ENCODE measurements around the gene PTPN3. TPM values are rescaled to one million over a fixed set of nuclear protein-coding genes. Genes with fewer than 3 reads are reported as not detected.

The PTPN3 gene
- polyA plus RNA-seq, 1 donor (not counting 4 experiments of a cell fraction or from before 2014, with no cell fraction given), result 19.9 TPM

DNA sequence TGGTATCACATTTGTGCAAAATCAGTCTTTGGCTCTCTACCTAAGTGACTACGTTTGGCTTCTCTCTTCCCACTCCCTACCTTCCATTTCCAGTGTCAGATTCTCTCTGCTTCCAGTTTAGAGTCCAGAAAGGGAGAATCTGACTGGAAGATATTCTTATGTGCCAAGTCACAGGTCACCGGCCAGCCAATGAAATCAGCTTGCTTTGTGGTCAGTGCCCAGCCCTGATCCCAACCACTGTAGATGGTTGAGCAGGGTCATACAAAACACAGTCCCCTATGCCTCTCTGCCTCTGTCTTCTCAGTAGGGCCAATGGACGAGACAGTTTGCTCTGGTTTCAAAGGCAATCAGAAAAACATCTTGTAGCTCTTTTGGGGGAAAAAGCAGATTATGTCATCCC lies 161.7 kb downstream of the PTPN3 start:
- no peaks in the 10 kb centered on the region for H3K9me1 ChIP-seq (ENCODE audit: control insufficient read depth, extremely low read depth, insufficient read depth, low read length)
- no peaks in the 10 kb centered on the region for H3K79me2 ChIP-seq (ENCODE audit: control insufficient read depth, insufficient read depth, low read length)
- H3K36me3 ChIP-seq (ENCODE audit: control insufficient read depth in 2 of 2, extremely low read depth in 1 of 2, insufficient read depth in 2 of 2, low read length in 2 of 2), result no peaks in the 10 kb centered on the region
- H3K27ac ChIP-seq (ENCODE audit: control insufficient read depth, insufficient read depth, low read length), result no peak overlapping the region
- dilution Hi-C loops (cut with MboI; ENCODE audit: extremely low pct_ligation_motif_present, low sequenced_read_pairs), result no loop called here
- H3K9me3 ChIP-seq (ENCODE audit: control insufficient read depth, low read depth, low read length), result no peaks in the 10 kb centered on the region
- DNase-seq (ENCODE audit: low read depth, low spot score) (no peak), FAIRE-seq (no peak)
- peaks cover 7% of the 10 kb centered on the region for H3K4me1 ChIP-seq (ENCODE audit: control insufficient read depth, extremely low read depth, insufficient read depth, low read length)
- H3K27me3 ChIP-seq (ENCODE audit: control insufficient read depth, extremely low read depth, insufficient read depth, low read length), result no peaks in the 10 kb centered on the region
- H3K4me3 ChIP-seq (ENCODE audit: control insufficient read depth in 2 of 3, extremely low read depth in 1 of 3, insufficient read depth in 2 of 3, low read depth in 1 of 3, low read length in 3 of 3), result no peak overlapping the region
- H3K9ac ChIP-seq (ENCODE audit: control insufficient read depth, extremely low read depth, insufficient read depth, low read length), result no peak overlapping the region
- H4K20me1 ChIP-seq (ENCODE audit: control insufficient read depth, extremely low read depth, insufficient read depth, low read length), result no peaks in the 10 kb centered on the region
- H3K4me2 ChIP-seq (ENCODE audit: control insufficient read depth, extremely low read depth, insufficient read depth, low read depth, low read length), result no peak overlapping the region
- no peak overlapping the region for H2AFZ ChIP-seq (ENCODE audit: control insufficient read depth, low read length)
- TF ChIP-seq EZH2 (IDR thresholded peaks at IDR 0.05; ENCODE audit: low read length) (no peak), CTCF (optimal IDR thresholded peaks at IDR 0.05 in 1 of 3, IDR thresholded peaks at IDR 0.05 in 1 of 3, conservative IDR thresholded peaks at IDR 0.05 in 1 of 3; ENCODE audit: extremely low read depth in 1 of 3, insufficient read depth in 2 of 3, low read length in 3 of 3) (no peak)

GRCh38 chr9:109335929-109336328 lies 162.2 kb downstream of the PTPN3 start:
- no peaks in the 10 kb centered on the region for H4K20me1 ChIP-seq (ENCODE audit: control insufficient read depth, extremely low read depth, insufficient read depth, low read length)
- H3K27ac ChIP-seq (ENCODE audit: control insufficient read depth, insufficient read depth, low read length), result no peak overlapping the region
- dilution Hi-C loops (cut with MboI; ENCODE audit: extremely low pct_ligation_motif_present, low sequenced_read_pairs), result no loop called here
- no peaks in the 10 kb centered on the region for H3K36me3 ChIP-seq (ENCODE audit: control insufficient read depth in 2 of 2, extremely low read depth in 1 of 2, insufficient read depth in 2 of 2, low read length in 2 of 2)
- FAIRE-seq, result no peak
- no peaks in the 10 kb centered on the region for H3K9me1 ChIP-seq (ENCODE audit: control insufficient read depth, extremely low read depth, insufficient read depth, low read length)
- no peak overlapping the region for H3K4me3 ChIP-seq (ENCODE audit: control insufficient read depth in 2 of 3, extremely low read depth in 1 of 3, insufficient read depth in 2 of 3, low read depth in 1 of 3, low read length in 3 of 3)
- no peak overlapping the region for H2AFZ ChIP-seq (ENCODE audit: control insufficient read depth, low read length)
- H3K79me2 ChIP-seq (ENCODE audit: control insufficient read depth, insufficient read depth, low read length), result no peaks in the 10 kb centered on the region
- H3K27me3 ChIP-seq (ENCODE audit: control insufficient read depth, extremely low read depth, insufficient read depth, low read length), result no peaks in the 10 kb centered on the region
- H3K4me2 ChIP-seq (ENCODE audit: control insufficient read depth, extremely low read depth, insufficient read depth, low read depth, low read length), result no peak overlapping the region
- peaks cover 9% of the 10 kb centered on the region for H3K4me1 ChIP-seq (ENCODE audit: control insufficient read depth, extremely low read depth, insufficient read depth, low read length)
- H3K9ac ChIP-seq (ENCODE audit: control insufficient read depth, extremely low read depth, insufficient read depth, low read length), result no peak overlapping the region
- no peaks in the 10 kb centered on the region for H3K9me3 ChIP-seq (ENCODE audit: control insufficient read depth, low read depth, low read length)
- TF ChIP-seq EZH2 (IDR thresholded peaks at IDR 0.05; ENCODE audit: low read length) (no peak), CTCF (optimal IDR thresholded peaks at IDR 0.05 in 1 of 3, IDR thresholded peaks at IDR 0.05 in 1 of 3, conservative IDR thresholded peaks at IDR 0.05 in 1 of 3; ENCODE audit: extremely low read depth in 1 of 3, insufficient read depth in 2 of 3, low read length in 3 of 3) (no peak)
- no peak for DNase-seq (ENCODE audit: low read depth, low spot score)
